Breast epithelium (tissue), 3 donors: Measurements from ENCODE around the gene RBPMS2.

Experiments
- POLR2AphosphoS5 ChIP-seq, 3 donors: sonication (generic); formaldehyde crosslinking; IDR thresholded peaks; one replicate each; pipeline ENCODE4 v1.6.1; 2017; ENCODE audit warnings: antibody characterized with exemption in 3 of 3
- TF ChIP-seq, protein P1 (sequence below), 3 donors: fragments of 450-650 bp; IDR thresholded peaks; one replicate each; pipeline ENCODE4 v1.5.1; 2016 to 2017; ENCODE audit warnings: antibody characterized with exemption in 3 of 3, mild to moderate bottlenecking in 3 of 3, moderate library complexity in 3 of 3

GRCh38 chr15:64807051-64807749 is 31.8 kb upstream of the RBPMS2 start:
- no peak for TF ChIP-seq POLR2AphosphoS5 (IDR thresholded peaks at IDR 0.05)
- TF ChIP-seq, protein P1, sequence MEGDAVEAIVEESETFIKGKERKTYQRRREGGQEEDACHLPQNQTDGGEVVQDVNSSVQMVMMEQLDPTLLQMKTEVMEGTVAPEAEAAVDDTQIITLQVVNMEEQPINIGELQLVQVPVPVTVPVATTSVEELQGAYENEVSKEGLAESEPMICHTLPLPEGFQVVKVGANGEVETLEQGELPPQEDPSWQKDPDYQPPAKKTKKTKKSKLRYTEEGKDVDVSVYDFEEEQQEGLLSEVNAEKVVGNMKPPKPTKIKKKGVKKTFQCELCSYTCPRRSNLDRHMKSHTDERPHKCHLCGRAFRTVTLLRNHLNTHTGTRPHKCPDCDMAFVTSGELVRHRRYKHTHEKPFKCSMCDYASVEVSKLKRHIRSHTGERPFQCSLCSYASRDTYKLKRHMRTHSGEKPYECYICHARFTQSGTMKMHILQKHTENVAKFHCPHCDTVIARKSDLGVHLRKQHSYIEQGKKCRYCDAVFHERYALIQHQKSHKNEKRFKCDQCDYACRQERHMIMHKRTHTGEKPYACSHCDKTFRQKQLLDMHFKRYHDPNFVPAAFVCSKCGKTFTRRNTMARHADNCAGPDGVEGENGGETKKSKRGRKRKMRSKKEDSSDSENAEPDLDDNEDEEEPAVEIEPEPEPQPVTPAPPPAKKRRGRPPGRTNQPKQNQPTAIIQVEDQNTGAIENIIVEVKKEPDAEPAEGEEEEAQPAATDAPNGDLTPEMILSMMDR (IDR thresholded peaks at IDR 0.05), result no peak
